Mesodermal cell (in vitro differentiated cells): ENCODE results near the gene PAM16.

Experiments used
- H3K27ac ChIP-seq: 2 replicates; pipeline ENCODE4 v1.7.0; 2013; ENCODE audit warnings: mild to moderate bottlenecking, low read depth, low read length, moderate library complexity; ENCODE audit not compliant: severe bottlenecking
- H3K36me3 ChIP-seq: 2 replicates; pipeline ENCODE4 v1.7.1; 2013; ENCODE audit warnings: mild to moderate bottlenecking, low read length, moderate library complexity; ENCODE audit not compliant: control insufficient read depth, insufficient read depth
- H3K4me1 ChIP-seq: one replicate; pipeline ENCODE4 v1.7.1; 2013; ENCODE audit warnings: mild to moderate bottlenecking, low read length; ENCODE audit not compliant: insufficient read depth, control insufficient read depth, poor library complexity, severe bottlenecking
- H3K4me3 ChIP-seq: 2 replicates; pipeline ENCODE4 v1.7.0; 2013; ENCODE audit warnings: low read length, control low read depth, mild to moderate bottlenecking; ENCODE audit not compliant: insufficient read depth, poor library complexity, severe bottlenecking; ENCODE audit errors: extremely low read depth
- H3K9me3 ChIP-seq: 2 replicates; pipeline ENCODE4 v1.7.1; 2013; ENCODE audit warnings: mild to moderate bottlenecking, low read length, moderate library complexity; ENCODE audit not compliant: control insufficient read depth
- WGBS, 2 experiments: methylation state at CpG; one replicate each; pipeline ENCODE4 v1.1.5; 2013; ENCODE audit warnings: missing lambda C conversion rate in 2 of 2; ENCODE audit not compliant: insufficient coverage in 2 of 2; 5-methylcytosine and 5-hydroxymethylcytosine counted together

Gene PAM16

GRCh38 chr16:4359914-4360313, 8.8 kb upstream of the PAM16 start:
- Histone ChIP-seq H3K27ac (no peak overlapping the region), H3K4me1 (peaks cover 4% of the 10 kb centered on the region), H3K4me3 (no peak overlapping the region), H3K36me3 (peaks cover 9% of the 10 kb centered on the region), H3K9me3 (no peaks in the 10 kb centered on the region)
- 95 to 100% methylated on average over 1 to 3 of the region's 3 CpGs for WGBS, 2 experiments

GRCh38 chr16:4358831-4359561, 7.9 kb upstream of the PAM16 start:
- Histone ChIP-seq H3K4me3 (no peak overlapping the region), H3K36me3 (peaks cover 3% of the 10 kb centered on the region), H3K4me1 (peaks cover 4% of the 10 kb centered on the region), H3K9me3 (no peaks in the 10 kb centered on the region), H3K27ac (no peak overlapping the region)
- WGBS, 2 experiments: 34 to 39% methylated on average over 12 to 16 of the region's 19 CpGs

GRCh38 chr16:4358236-4358635, 7.1 kb upstream of the PAM16 start:
- WGBS, 2 experiments: 89 to 95% methylated on average over 18 to 19 of the region's 19 CpGs
- no peak overlapping the region for H3K27ac ChIP-seq
- H3K9me3 ChIP-seq: no peaks in the 10 kb centered on the region
- no peak overlapping the region for H3K4me3 ChIP-seq
- peaks cover 4% of the 10 kb centered on the region for H3K4me1 ChIP-seq
- peaks cover 3% of the 10 kb centered on the region for H3K36me3 ChIP-seq

GRCh38 chr16:4356820-4357219, 5.7 kb upstream of the PAM16 start:
- WGBS, 2 experiments: 88 to 97% methylated on average over 5 to 6 of the region's 7 CpGs
- Histone ChIP-seq H3K4me1 (peaks cover 2% of the 10 kb centered on the region), H3K27ac (no peak overlapping the region), H3K4me3 (no peak overlapping the region), H3K36me3 (no peaks in the 10 kb centered on the region), H3K9me3 (no peaks in the 10 kb centered on the region)

- 92 to 94% methylated on average over 11 to 15 of the region's 20 CpGs for WGBS, 2 experiments
Measured at GRCh38 chr16:4354512-4355409, 3.6 kb upstream of the PAM16 start.

GRCh38 chr16:4353675-4354074, 2.6 kb upstream of the PAM16 start:
- H3K9me3 ChIP-seq: no peaks in the 10 kb centered on the region
- H3K27ac ChIP-seq: no peak overlapping the region
- 85 to 90% methylated on average over 3 of the region's 4 CpGs for WGBS, 2 experiments
- peaks cover 5% of the 10 kb centered on the region for H3K36me3 ChIP-seq
- peaks cover 9% of the 10 kb centered on the region for H3K4me1 ChIP-seq
- no peak overlapping the region for H3K4me3 ChIP-seq

More at GRCh38 chr16:4354512-4355409, 3.6 kb upstream of the PAM16 start:
- Histone ChIP-seq H3K4me3 (no peak overlapping the region), H3K36me3 (peaks cover 4% of the 10 kb centered on the region), H3K9me3 (no peaks in the 10 kb centered on the region), H3K27ac (no peak overlapping the region), H3K4me1 (peaks cover 9% of the 10 kb centered on the region)

- no peak overlapping the region for H3K4me3 ChIP-seq
- peaks cover 9% of the 10 kb centered on the region for H3K4me1 ChIP-seq
- 95 to 99% methylated on average over 5 of the region's 5 CpGs for WGBS, 2 experiments
- H3K36me3 ChIP-seq: peaks cover 9% of the 10 kb centered on the region
- no peaks in the 10 kb centered on the region for H3K9me3 ChIP-seq
- no peak overlapping the region for H3K27ac ChIP-seq
Measured at GRCh38 chr16:4352843-4353242, 1.7 kb upstream of the PAM16 start.

GRCh38 chr16:4351880-4352279, 759 bp upstream of the PAM16 start:
- H3K4me1 ChIP-seq: peaks cover 9% of the 10 kb centered on the region
- peaks cover 16% of the 10 kb centered on the region for H3K36me3 ChIP-seq
- no peak overlapping the region for H3K27ac ChIP-seq
- no peaks in the 10 kb centered on the region for H3K9me3 ChIP-seq
- H3K4me3 ChIP-seq: no peak overlapping the region
- 80 to 82% methylated on average over 5 to 6 of the region's 7 CpGs for WGBS, 2 experiments

GRCh38 chr16:4350365-4350786, 745 bp downstream of the PAM16 start:
- WGBS, 2 experiments: 34 to 37% methylated on average over 21 to 23 of the region's 24 CpGs
- Histone ChIP-seq H3K4me3 (peak overlapping the region; percentile 77), H3K4me1 (peaks cover 9% of the 10 kb centered on the region), H3K36me3 (peaks cover 25% of the 10 kb centered on the region), H3K9me3 (no peaks in the 10 kb centered on the region), H3K27ac (peak overlapping the region; percentile 64)

- Histone ChIP-seq H3K9me3 (peaks cover 1% of the 10 kb centered on the region), H3K4me1 (peaks cover 9% of the 10 kb centered on the region), H3K27ac (no peak overlapping the region), H3K4me3 (no peak overlapping the region), H3K36me3 (peaks cover 29% of the 10 kb centered on the region)
- 88 to 90% methylated on average over 2 to 4 of the region's 5 CpGs for WGBS, 2 experiments
Measured at GRCh38 chr16:4349332-4349731, 1.8 kb downstream of the PAM16 start.
